Caco-2 (cell line): ENCODE measurements around the gene TEPSIN. TPM values are rescaled to one million over a fixed set of nuclear protein-coding genes. Genes with fewer than 3 reads are reported as not detected.

Experiments used
- BruUV-seq: library from RNA; stranded (reverse); fragments of 400-500 nt; replicated peaks from 2 replicates; lab custom pipeline; 2021; lab: Mats Ljungman, UMichigan
- CTCF ChIA-PET: fragments of 300-600 bp; sonication (Branson Sonifier 250); formaldehyde crosslinking; loops from one replicate; lab custom pipeline; 2022; ENCODE audit warnings: antibody characterized with exemption; lab: Charles Lee
- POLR2A ChIA-PET: fragments of 300-600 bp; sonication (Branson Sonifier 250); formaldehyde crosslinking; loops from one replicate; lab custom pipeline; 2022; ENCODE audit warnings: antibody characterized with exemption; lab: Charles Lee
- DNase-seq, 2 experiments: peaks; one replicate each; pipeline versions ENCODE4 v3.0.0 to v3.0.0-alpha.2; 2020 to 2022
- H3K27me3 ChIP-seq: replicated peaks from 2 replicates; pipeline ENCODE4 v1.6.0; 2011; ENCODE audit warnings: low read length; ENCODE audit not compliant: control insufficient read depth, insufficient read depth
- H3K36me3 ChIP-seq: 2 replicates; pipeline ENCODE4 v1.5.1; 2011; ENCODE audit warnings: low read length; ENCODE audit not compliant: control insufficient read depth, insufficient read depth
- H3K4me1 ChIP-seq: fragments of 250-450 bp; sonication (Bioruptor Pico); 2 replicates; pipeline ENCODE4 v1.5.1; 2020; ENCODE audit warnings: mild to moderate bottlenecking
- H3K4me3 ChIP-seq: 2 replicates; pipeline ENCODE4 v1.5.1; 2011; ENCODE audit warnings: low read depth, mild to moderate bottlenecking, control low read depth, low read length
- H3K9me3 ChIP-seq: fragments of 250-450 bp; sonication (Bioruptor Pico); 2 replicates; pipeline ENCODE4 v1.5.1; 2020; ENCODE audit warnings: mild to moderate bottlenecking, moderate library complexity
- H3K27ac Mint-ChIP-seq: one replicate; pipeline ENCODE4 v1.8.0; 2022; ENCODE audit warnings: mixed read lengths; ENCODE audit not compliant: unreplicated experiment
- H3K27me3 Mint-ChIP-seq: one replicate; pipeline ENCODE4 v1.8.0; 2022; ENCODE audit warnings: mixed read lengths; ENCODE audit not compliant: insufficient read depth, unreplicated experiment
- H3K36me3 Mint-ChIP-seq: one replicate; pipeline ENCODE4 v1.8.0; 2022; ENCODE audit warnings: mild to moderate bottlenecking, mixed read lengths; ENCODE audit not compliant: insufficient read depth, unreplicated experiment
- H3K4me1 Mint-ChIP-seq: one replicate; pipeline ENCODE4 v1.8.0; 2022; ENCODE audit warnings: low read depth, mixed read lengths; ENCODE audit not compliant: unreplicated experiment
- H3K4me3 Mint-ChIP-seq: one replicate; pipeline ENCODE4 v1.8.0; 2022; ENCODE audit warnings: mild to moderate bottlenecking, moderate library complexity, mixed read lengths; ENCODE audit not compliant: unreplicated experiment
- H3K9me3 Mint-ChIP-seq: one replicate; pipeline ENCODE4 v1.8.0; 2022; ENCODE audit warnings: mixed read lengths; ENCODE audit not compliant: unreplicated experiment
- intact Hi-C: fragments of 100-400 bp; cut with micrococcal nuclease; formaldehyde crosslinking; loops from one replicate; pipeline ENCODE4 v1.10.0; 2022; ENCODE audit not compliant: unreplicated experiment
- total RNA-seq: library from RNA; stranded (reverse); gene quantifications from 2 replicates; pipeline ENCODE4 v1.2.3, GENCODE V29; 2022
- TF ChIP-seq, protein P1 (sequence below), 2 experiments: fragments of 200-600 bp in 1 of 2; IDR thresholded peaks; 1 replicate in 1 of 2; 2 replicates in 1 of 2; pipeline versions ENCODE4 v1.5.1 to v1.8.0; 2011 to 2022; ENCODE audit warnings: antibody characterized with exemption in 1 of 2, control low read depth in 1 of 2, inconsistent platforms in 1 of 2, low read depth in 1 of 2, low read length in 1 of 2, mild to moderate bottlenecking in 1 of 2, moderate library complexity in 1 of 2; ENCODE audit not compliant: insufficient read depth in 1 of 2, severe bottlenecking in 1 of 2, unreplicated experiment in 1 of 2

TEPSIN gene
- total RNA-seq, 1 experiment from 2014 or later: 40.3 TPM

DNA sequence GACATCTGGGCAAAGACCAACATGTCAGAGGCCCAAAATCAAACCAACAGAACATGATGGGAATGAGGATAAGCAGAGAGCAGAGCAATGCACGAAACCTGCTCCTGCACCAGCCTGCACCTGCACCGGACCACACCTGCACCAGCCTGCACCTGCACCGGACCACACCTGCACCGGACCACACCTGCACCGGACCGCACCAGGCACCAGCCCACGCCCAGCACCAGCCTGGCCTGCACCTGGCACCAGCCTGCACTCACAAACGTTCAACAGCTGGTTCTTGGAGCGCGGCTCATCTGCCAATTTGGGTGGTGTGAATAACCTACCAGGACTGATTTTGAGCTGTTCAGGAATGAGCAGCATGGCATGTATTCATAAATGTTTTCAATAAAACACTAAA, 34.3 kb downstream of the TEPSIN start:
- H3K27me3 Mint-ChIP-seq: no peaks in the 10 kb centered on the region
- H3K9me3 ChIP-seq: no peaks in the 10 kb centered on the region
- intact Hi-C loops: no loop called here
- H3K9me3 Mint-ChIP-seq: no peaks in the 10 kb centered on the region
- H3K27ac Mint-ChIP-seq: no peak overlapping the region
- H3K36me3 Mint-ChIP-seq: peaks cover 7% of the 10 kb centered on the region
- H3K4me1 ChIP-seq: no peaks in the 10 kb centered on the region
- H3K4me3 ChIP-seq: no peak overlapping the region
- TF ChIP-seq, protein P1, sequence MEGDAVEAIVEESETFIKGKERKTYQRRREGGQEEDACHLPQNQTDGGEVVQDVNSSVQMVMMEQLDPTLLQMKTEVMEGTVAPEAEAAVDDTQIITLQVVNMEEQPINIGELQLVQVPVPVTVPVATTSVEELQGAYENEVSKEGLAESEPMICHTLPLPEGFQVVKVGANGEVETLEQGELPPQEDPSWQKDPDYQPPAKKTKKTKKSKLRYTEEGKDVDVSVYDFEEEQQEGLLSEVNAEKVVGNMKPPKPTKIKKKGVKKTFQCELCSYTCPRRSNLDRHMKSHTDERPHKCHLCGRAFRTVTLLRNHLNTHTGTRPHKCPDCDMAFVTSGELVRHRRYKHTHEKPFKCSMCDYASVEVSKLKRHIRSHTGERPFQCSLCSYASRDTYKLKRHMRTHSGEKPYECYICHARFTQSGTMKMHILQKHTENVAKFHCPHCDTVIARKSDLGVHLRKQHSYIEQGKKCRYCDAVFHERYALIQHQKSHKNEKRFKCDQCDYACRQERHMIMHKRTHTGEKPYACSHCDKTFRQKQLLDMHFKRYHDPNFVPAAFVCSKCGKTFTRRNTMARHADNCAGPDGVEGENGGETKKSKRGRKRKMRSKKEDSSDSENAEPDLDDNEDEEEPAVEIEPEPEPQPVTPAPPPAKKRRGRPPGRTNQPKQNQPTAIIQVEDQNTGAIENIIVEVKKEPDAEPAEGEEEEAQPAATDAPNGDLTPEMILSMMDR (IDR thresholded peaks at IDR 0.05; ENCODE audit: insufficient read depth in 1 of 2, low read depth in 1 of 2, low read length in 1 of 2, severe bottlenecking in 1 of 2, unreplicated experiment in 1 of 2): no peak
- no peaks in the 10 kb centered on the region for H3K27me3 ChIP-seq
- ChIA-PET POLR2A (no interaction called here), CTCF (no interaction called here)
- no peak for DNase-seq
- BruUV-seq: no TSS peak
- no peaks in the 10 kb centered on the region for H3K4me1 Mint-ChIP-seq
- no peak overlapping the region for H3K4me3 Mint-ChIP-seq
- no peaks in the 10 kb centered on the region for H3K36me3 ChIP-seq

DNA sequence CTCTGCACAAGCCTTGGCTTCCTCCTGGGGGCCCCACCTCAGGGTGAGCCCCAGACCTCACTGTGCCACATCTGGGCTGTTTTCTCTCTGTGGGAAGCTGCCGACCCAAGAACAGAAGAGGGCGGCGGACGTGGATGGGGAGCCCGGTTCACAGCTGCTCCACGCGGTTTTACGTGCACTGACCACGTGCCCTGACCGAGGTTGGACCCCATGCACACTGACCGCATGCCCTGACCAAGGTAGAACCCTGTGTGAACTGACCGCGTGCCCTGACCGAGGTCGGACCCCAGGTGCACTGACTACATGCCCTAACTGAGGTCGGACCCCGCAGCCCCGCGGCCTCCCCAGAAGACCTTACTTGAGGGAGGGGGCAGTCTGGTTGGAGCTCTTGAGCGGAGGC, 35.7 kb downstream of the TEPSIN start:
- H3K4me3 Mint-ChIP-seq: no peak overlapping the region
- TF ChIP-seq, protein P1 (IDR thresholded peaks at IDR 0.05; ENCODE audit: insufficient read depth in 1 of 2, low read depth in 1 of 2, low read length in 1 of 2, severe bottlenecking in 1 of 2, unreplicated experiment in 1 of 2): no peak
- POLR2A ChIA-PET: no interaction called here
- Histone ChIP-seq H3K36me3 (no peaks in the 10 kb centered on the region), H3K4me3 (no peak overlapping the region), H3K27me3 (no peaks in the 10 kb centered on the region), H3K9me3 (no peaks in the 10 kb centered on the region), H3K4me1 (no peaks in the 10 kb centered on the region)
- no peaks in the 10 kb centered on the region for H3K27me3 Mint-ChIP-seq
- H3K9me3 Mint-ChIP-seq: no peaks in the 10 kb centered on the region
- intact Hi-C loops: no loop called here
- no TSS peak for BruUV-seq
- H3K4me1 Mint-ChIP-seq: no peaks in the 10 kb centered on the region
- H3K27ac Mint-ChIP-seq: no peak overlapping the region
- peaks cover 11% of the 10 kb centered on the region for H3K36me3 Mint-ChIP-seq
- CTCF ChIA-PET: no interaction called here
- no peak for DNase-seq

DNA sequence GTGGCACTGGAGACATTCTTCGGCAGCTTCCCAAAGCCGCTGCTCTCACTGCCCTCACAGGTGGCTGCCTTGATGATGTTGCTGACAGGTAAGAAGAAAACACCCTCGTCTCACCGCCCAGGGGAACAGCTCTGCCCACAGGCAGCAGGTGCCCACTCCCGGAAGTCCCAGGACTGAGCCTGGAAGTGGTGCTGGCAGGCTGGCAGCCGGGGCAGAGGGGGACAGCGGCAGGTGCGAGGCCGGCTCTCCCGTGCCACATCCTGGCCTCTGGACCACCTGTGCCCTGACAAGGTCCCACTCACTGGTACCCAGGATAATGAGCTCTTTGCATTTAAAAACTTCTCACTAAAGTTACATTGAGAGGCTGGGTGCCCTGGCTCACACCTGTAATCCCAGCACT, 36.5 kb downstream of the TEPSIN start:
- Histone ChIP-seq H3K4me1 (no peaks in the 10 kb centered on the region), H3K9me3 (no peaks in the 10 kb centered on the region), H3K36me3 (no peaks in the 10 kb centered on the region), H3K4me3 (no peak overlapping the region), H3K27me3 (no peaks in the 10 kb centered on the region)
- Mint-ChIP-seq H3K4me3 (no peak overlapping the region), H3K9me3 (no peaks in the 10 kb centered on the region), H3K27me3 (no peaks in the 10 kb centered on the region), H3K4me1 (no peaks in the 10 kb centered on the region), H3K36me3 (peaks cover 6% of the 10 kb centered on the region), H3K27ac (no peak overlapping the region)
- no peak for DNase-seq
- no TSS peak for BruUV-seq
- TF ChIP-seq, protein P1 (IDR thresholded peaks at IDR 0.05; ENCODE audit: insufficient read depth in 1 of 2, low read depth in 1 of 2, low read length in 1 of 2, severe bottlenecking in 1 of 2, unreplicated experiment in 1 of 2): no peak
- intact Hi-C loops: no loop called here
- ChIA-PET CTCF (no interaction called here), POLR2A (no interaction called here)
